Stimulated activated CD4-positive, alpha-beta T cell treated with anti-CD3 and anti-CD28 coated beads, Interleukin-1b, Interleukin-23, amount 100 ng/mL, for 48 hours (primary cell): ENCODE measurements around the gene RPP14.

Source experiments
- DNase-seq: peaks from one replicate; pipeline ENCODE4 v3.0.0-alpha.2; 2020

RPP14 gene

DNA sequence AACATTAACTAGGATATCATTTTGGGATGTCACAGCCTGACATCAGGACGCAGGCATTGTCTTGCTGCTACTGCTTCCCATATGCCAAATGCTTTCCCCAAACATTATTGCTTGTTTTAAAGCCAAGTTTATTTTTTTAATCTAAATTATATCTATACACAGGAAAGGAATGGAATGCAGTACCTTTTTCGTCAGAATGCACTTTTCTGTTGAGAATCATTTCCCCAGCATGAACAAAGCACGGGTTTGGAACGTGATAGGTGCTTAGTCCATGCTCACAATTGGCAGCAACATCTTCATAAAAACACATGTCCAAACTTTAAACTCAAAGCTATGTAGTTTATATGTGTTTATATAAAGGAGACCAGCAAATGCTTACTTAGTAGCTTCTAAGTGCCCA lies 52.8 kb downstream of the RPP14 start:
- no peak for DNase-seq

DNA sequence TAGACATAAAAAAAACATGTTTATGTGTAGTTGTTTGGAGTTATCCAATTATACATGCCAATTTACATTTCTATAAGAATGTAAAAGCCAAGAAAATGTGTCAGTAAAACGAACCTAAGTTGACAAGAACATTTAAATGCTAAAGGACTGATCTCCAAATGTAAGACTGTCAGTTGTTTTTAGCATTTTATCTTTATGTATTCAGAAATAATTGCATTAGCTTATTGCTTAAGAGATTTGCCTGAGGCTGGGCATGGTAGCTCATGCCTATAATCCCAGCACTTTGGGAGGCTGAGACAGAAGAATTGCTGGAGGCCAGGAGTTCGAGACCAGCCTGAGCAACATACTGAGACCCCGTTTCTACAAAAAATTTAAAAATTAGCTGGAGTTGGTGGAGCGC lies 53.6 kb downstream of the RPP14 start:
- DNase-seq, result no peak

DNA sequence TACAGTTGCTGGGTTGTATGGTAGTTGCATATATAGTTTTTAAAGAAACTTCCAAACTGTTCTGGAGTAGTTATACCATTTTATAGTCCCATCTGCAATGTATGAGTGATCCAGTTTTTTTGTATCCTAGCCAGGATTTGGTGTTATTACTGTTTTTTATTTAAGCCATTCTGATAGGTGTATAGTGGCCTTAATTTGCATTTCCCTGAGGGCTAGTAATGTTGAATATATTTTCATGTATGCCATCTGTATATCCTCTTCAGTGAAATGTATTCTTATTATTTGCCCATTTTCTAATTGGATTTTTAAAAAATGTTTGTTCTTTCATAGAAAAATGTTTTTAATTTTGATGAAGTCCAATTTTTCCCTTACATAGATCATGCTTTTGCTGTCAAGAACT lies 55.8 kb downstream of the RPP14 start:
- no peak for DNase-seq

DNA sequence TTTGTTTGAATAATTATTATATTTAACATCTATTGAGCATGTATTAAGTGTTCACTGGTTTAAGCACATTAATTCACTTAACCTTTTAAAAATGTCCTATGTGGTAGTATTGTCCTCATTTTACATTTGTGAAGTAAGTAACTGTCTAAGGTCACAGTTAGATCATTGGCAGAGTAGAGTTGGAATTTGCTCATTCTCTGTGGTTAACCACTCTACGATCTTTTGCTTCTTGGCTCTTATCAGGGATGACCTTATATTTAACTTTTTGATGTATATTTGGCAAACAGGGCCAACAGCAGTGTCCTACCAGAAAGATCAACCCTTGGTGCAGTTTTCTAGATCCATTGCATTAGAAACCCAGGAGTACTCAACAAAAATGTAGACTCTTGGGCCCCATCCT lies 60.7 kb downstream of the RPP14 start:
- no peak for DNase-seq

DNA sequence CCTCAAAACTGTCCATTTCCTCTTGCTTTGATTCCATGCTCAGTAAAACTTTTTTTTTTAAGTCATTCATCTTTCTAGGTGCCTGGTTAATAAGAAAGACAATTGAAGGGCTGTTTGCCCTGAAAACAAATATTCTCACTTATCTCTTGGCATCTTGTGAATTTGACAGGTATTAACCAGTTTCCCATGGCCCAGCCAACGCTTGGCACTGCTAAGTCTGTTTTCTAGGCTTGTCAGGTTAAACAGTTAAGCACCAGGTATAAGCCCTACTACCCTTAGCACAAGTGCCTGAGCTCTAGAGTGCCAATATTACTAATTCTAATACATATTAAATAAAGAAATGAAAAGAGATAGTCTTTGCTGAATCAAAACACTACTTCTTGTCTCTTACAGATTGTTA lies 63.0 kb downstream of the RPP14 start:
- no peak for DNase-seq
